GM20000 (cell line): Measurements from ENCODE around the gene ZNF774.
"Not testable (repeated sequence)": the region's sequence is repeated elsewhere in the genome, so short reads cannot be mapped to it uniquely, and the experiment has no call there.

Source experiments
- DNase-seq: peaks from one replicate; pipeline ENCODE4 v3.0.0; 2012; ENCODE audit warnings: low spot score
- CTCF ChIP-seq: IDR thresholded peaks from 2 replicates; pipeline ENCODE4 v1.5.1; 2012; ENCODE audit warnings: mild to moderate bottlenecking, control low read depth; ENCODE audit errors: extremely low read depth, missing control alignments

ZNF774 gene

DNA sequence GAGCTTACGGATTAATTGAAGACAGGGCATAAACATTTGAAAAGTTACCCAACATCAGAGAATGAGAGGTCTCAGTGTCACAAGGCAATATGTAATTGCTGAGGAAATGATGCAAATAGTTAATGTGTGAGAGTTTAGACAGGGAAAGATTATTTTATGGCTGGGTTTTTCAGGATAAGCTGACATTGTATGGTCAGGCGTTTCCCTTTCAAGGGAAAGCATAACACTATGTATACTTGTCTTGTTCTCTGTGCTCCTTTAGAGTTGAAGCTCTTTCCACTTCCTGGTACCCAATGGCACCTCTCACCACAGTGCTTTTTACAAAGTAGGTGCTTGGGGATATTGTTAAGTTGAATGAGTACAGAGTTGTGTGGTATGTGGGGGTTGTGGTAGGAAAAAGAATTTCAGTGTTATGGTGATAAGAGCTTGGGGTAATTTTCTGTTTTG, 55.8 kb downstream of the ZNF774 start:
- no peak for DNase-seq
- TF ChIP-seq CTCF: no peak

DNA sequence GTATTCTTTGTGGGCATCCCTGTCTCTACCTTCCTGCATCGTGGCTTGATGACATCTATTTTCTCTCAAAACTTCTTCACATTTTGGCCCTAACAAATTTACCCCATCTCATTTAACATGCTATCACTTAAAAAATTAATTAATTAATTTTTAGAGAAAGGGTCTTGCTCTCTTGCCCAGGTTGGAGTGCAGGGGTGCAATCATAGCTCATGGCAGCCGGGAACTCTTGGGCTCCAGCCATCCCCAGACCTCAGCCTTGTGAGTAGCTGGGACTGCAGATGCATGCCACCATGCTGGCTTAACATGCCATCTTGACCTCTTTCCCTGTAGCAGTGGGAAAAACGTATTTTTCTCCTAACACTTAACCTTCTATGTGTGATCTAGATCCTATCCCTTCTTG, 56.6 kb downstream of the ZNF774 start:
- no peak for DNase-seq
- TF ChIP-seq CTCF: no peak

DNA sequence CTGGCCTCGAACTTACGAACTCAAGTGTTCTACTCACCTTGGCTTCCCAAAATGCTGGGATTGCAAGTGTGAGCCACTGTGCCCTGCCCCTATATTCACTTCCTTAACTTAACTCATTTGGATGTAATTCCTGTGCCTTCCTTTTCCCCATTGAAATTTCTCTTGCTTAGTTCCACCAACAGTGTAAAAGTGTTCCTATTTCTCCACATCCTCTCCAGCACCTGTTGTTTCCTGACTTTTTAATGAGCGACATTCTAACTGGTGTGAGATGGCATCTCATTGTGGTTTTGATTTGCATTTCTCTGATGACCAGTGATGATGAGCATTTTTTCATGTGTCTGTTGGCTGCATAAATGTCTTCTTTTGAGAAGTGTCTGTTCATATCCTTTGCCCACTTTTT, 57.5 kb downstream of the ZNF774 start:
- not testable (repeated sequence) for DNase-seq

- not testable (repeated sequence) for DNase-seq
Measured at GRCh38 chr15:90410316-90410715, 58.2 kb downstream of the ZNF774 start.

GRCh38 chr15:90411176-90411575, 59.1 kb downstream of the ZNF774 start:
- TF ChIP-seq CTCF: no peak
- no peak for DNase-seq
